ENCODE results near the gene ALG12.

DNA sequence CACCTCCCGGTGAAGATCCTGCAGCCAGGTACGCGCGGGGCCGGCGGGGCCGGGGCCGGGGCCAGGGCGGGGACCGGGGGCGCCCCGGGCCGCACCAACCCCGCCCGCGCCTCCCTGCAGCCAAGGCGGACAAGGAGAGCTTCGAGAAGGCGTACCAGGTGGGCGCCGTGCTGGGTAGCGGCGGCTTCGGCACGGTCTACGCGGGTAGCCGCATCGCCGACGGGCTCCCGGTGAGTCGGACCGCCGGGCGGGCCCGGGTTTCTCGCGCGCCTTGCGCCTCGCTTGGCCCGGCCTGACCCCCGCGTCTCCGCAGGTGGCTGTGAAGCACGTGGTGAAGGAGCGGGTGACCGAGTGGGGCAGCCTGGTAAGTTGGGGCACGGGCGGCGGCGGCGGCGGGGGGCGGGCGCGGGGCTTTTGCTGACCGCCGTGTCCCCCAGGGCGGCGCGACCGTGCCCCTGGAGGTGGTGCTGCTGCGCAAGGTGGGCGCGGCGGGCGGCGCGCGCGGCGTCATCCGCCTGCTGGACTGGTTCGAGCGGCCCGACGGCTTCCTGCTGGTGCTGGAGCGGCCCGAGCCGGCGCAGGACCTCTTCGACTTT is 42.9 kb upstream of the ALG12 start:
- TF ChIP-seq EZH2 (IDR thresholded peaks at IDR 0.05; ENCODE audit: borderline replicate concordance, low read length): no peak
- TF ChIP-seq, protein P1, sequence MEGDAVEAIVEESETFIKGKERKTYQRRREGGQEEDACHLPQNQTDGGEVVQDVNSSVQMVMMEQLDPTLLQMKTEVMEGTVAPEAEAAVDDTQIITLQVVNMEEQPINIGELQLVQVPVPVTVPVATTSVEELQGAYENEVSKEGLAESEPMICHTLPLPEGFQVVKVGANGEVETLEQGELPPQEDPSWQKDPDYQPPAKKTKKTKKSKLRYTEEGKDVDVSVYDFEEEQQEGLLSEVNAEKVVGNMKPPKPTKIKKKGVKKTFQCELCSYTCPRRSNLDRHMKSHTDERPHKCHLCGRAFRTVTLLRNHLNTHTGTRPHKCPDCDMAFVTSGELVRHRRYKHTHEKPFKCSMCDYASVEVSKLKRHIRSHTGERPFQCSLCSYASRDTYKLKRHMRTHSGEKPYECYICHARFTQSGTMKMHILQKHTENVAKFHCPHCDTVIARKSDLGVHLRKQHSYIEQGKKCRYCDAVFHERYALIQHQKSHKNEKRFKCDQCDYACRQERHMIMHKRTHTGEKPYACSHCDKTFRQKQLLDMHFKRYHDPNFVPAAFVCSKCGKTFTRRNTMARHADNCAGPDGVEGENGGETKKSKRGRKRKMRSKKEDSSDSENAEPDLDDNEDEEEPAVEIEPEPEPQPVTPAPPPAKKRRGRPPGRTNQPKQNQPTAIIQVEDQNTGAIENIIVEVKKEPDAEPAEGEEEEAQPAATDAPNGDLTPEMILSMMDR (conservative IDR thresholded peaks at IDR 0.05 in 1 of 2, IDR thresholded peaks at IDR 0.05 in 1 of 2; ENCODE audit: extremely low read depth in 1 of 2, insufficient read depth in 1 of 2, low read depth in 1 of 2, low read length in 2 of 2): no peak
